ENCODE data around the gene CBFA2T3. TPM values are rescaled to one million over a fixed set of nuclear protein-coding genes. Genes with fewer than 3 reads are reported as not detected.

The CBFA2T3 gene
- total RNA-seq, 1 donor from 2014 or later = 10.1 TPM

DNA sequence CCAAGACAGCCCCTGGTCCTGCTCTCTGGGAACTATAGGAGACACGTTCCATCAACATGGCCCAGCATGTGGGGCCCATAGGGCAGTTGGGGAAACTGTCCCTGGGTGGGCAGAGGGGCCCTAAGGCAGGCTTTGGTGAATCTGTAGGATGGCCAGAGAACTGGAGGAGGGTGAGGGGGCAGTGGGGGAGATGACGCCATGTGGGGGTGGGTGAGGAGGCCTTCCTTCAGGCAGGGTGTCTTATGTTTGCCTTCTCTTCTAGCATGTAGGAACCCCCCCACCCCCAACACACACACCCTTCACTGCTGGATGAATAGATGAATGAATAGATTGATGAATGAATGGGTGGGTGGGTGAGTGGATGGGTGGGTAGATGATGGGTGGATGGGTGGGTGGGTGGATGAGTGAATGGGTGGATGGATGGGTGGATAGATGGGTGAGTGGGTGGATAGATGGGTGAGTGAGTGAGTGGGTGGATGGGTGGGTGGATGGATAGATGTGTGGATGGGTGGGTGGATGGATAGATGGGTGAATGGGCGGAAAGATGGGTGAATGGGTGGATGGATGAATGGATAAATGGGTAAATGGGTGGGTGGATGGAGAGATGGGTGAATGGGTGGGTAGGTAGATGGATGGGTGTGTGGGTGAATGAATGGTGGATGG lies 2.5 kb upstream of the CBFA2T3 start:
- no peak overlapping the region for H3K4me3 Mint-ChIP-seq
- peaks cover 16% of the 10 kb centered on the region for H3K27me3 Mint-ChIP-seq (ENCODE audit: low read depth)
- no peaks in the 10 kb centered on the region for H3K4me1 Mint-ChIP-seq
- TF ChIP-seq, protein P1, sequence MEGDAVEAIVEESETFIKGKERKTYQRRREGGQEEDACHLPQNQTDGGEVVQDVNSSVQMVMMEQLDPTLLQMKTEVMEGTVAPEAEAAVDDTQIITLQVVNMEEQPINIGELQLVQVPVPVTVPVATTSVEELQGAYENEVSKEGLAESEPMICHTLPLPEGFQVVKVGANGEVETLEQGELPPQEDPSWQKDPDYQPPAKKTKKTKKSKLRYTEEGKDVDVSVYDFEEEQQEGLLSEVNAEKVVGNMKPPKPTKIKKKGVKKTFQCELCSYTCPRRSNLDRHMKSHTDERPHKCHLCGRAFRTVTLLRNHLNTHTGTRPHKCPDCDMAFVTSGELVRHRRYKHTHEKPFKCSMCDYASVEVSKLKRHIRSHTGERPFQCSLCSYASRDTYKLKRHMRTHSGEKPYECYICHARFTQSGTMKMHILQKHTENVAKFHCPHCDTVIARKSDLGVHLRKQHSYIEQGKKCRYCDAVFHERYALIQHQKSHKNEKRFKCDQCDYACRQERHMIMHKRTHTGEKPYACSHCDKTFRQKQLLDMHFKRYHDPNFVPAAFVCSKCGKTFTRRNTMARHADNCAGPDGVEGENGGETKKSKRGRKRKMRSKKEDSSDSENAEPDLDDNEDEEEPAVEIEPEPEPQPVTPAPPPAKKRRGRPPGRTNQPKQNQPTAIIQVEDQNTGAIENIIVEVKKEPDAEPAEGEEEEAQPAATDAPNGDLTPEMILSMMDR (IDR thresholded peaks at IDR 0.05; ENCODE audit: unreplicated experiment) = no peak
- H3K36me3 Mint-ChIP-seq = no peaks in the 10 kb centered on the region
- no peak overlapping the region for H3K27ac Mint-ChIP-seq
- H3K9me3 Mint-ChIP-seq = no peaks in the 10 kb centered on the region
- DNase-seq (ENCODE audit: low spot score in 2 of 2, unreplicated experiment in 2 of 2) = no peak

- no peak overlapping the region for H3K4me3 Mint-ChIP-seq
- no peak for DNase-seq (ENCODE audit: low spot score in 2 of 2, unreplicated experiment in 2 of 2)
- H3K27ac Mint-ChIP-seq = no peak overlapping the region
- H3K36me3 Mint-ChIP-seq = no peaks in the 10 kb centered on the region
- peaks cover 17% of the 10 kb centered on the region for H3K27me3 Mint-ChIP-seq (ENCODE audit: low read depth)
- TF ChIP-seq, protein P1 (IDR thresholded peaks at IDR 0.05; ENCODE audit: unreplicated experiment) = no peak
- H3K4me1 Mint-ChIP-seq = no peaks in the 10 kb centered on the region
- H3K9me3 Mint-ChIP-seq = no peaks in the 10 kb centered on the region
Measured at GRCh38 chr16:88978608-88979346, 1.8 kb upstream of the CBFA2T3 start.

GRCh38 chr16:88977812-88978607 lies 1.0 kb upstream of the CBFA2T3 start:
- DNase-seq (ENCODE audit: low spot score in 2 of 2, unreplicated experiment in 2 of 2) = no peak
- Mint-ChIP-seq H3K27me3 (ENCODE audit: low read depth) (peaks cover 17% of the 10 kb centered on the region), H3K9me3 (no peaks in the 10 kb centered on the region), H3K4me3 (no peak overlapping the region), H3K36me3 (no peaks in the 10 kb centered on the region), H3K27ac (no peak overlapping the region), H3K4me1 (no peaks in the 10 kb centered on the region)
- TF ChIP-seq, protein P1 (IDR thresholded peaks at IDR 0.05; ENCODE audit: unreplicated experiment) = no peak

DNA sequence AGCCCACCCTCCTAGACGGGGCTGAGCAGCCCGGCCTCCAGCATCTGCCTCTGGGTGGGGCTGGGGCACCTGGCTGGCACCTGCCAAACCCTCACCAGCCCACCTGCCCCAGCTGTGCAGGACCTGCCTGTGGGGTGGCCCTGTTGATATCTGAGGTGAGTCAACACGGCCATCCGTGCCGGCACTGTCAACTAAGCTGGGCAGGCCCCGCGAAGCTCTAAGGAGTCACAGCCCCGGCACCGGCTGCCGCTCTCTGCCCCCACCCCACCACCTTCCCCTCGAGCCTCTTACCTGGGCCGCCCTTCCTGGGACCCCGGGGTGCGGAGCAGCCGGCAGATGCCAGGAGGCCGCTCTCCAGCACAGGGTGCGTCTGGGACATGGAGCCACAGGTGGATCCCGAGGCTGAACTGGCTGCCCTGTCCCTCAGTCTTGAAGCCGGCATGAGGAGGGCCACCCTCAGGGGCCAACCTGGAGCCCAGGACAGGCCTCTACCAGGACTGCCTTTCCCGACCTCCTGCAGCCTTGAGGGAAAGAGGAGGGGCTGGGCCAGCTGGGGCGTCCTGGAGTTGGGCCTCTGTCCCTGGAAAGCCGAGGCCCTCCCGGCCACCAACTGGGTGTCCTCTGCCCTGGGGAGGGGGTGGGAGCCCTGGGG lies 515 bp downstream of the CBFA2T3 start:
- TF ChIP-seq, protein P1 (IDR thresholded peaks at IDR 0.05; ENCODE audit: unreplicated experiment) = no peak
- no peak overlapping the region for H3K27ac Mint-ChIP-seq

GRCh38 chr16:88975511-88976061 lies 1.4 kb downstream of the CBFA2T3 start:
- no peak for DNase-seq (ENCODE audit: low spot score in 2 of 2, unreplicated experiment in 2 of 2)
- Mint-ChIP-seq H3K27me3 (ENCODE audit: low read depth) (peaks cover 11% of the 10 kb centered on the region), H3K9me3 (no peaks in the 10 kb centered on the region), H3K4me1 (no peaks in the 10 kb centered on the region), H3K4me3 (no peak overlapping the region), H3K36me3 (no peaks in the 10 kb centered on the region), H3K27ac (no peak overlapping the region)
- TF ChIP-seq, protein P1 (IDR thresholded peaks at IDR 0.05; ENCODE audit: unreplicated experiment) = no peak

More for the DNA sequence above, 515 bp downstream of the CBFA2T3 start:
- DNase-seq (ENCODE audit: low spot score in 2 of 2, unreplicated experiment in 2 of 2) = no peak
- H3K9me3 Mint-ChIP-seq = no peaks in the 10 kb centered on the region
- H3K4me3 Mint-ChIP-seq = no peak overlapping the region
- peaks cover 11% of the 10 kb centered on the region for H3K27me3 Mint-ChIP-seq (ENCODE audit: low read depth)
- H3K4me1 Mint-ChIP-seq = no peaks in the 10 kb centered on the region
- no peaks in the 10 kb centered on the region for H3K36me3 Mint-ChIP-seq
